GM18868 (cell line): ENCODE data around the gene OGFR.

ENCODE experiments used
- ATAC-seq: cut with Tn5 transposase; IDR thresholded peaks from one replicate; pipeline ENCODE4 v1.9.1; 2021; ENCODE audit warnings: mild to moderate bottlenecking, moderate library complexity; ENCODE audit not compliant: unreplicated experiment

The OGFR gene

GRCh38 chr20:62769346-62770071 lies 35.1 kb upstream of the OGFR start:
- no peak for ATAC-seq

- no peak for ATAC-seq
Measured at GRCh38 chr20:62770111-62770910, 34.3 kb upstream of the OGFR start.

- ATAC-seq = no peak
Measured at GRCh38 chr20:62770916-62771315, 33.7 kb upstream of the OGFR start.

GRCh38 chr20:62771396-62772102 lies 33.1 kb upstream of the OGFR start:
- ATAC-seq = no peak

GRCh38 chr20:62772103-62772611 lies 32.5 kb upstream of the OGFR start:
- ATAC-seq = no peak

GRCh38 chr20:62772619-62772989 lies 32.0 kb upstream of the OGFR start:
- no peak for ATAC-seq

- no peak for ATAC-seq
Measured at GRCh38 chr20:62772990-62773844, 31.4 kb upstream of the OGFR start.

- no peak for ATAC-seq
Measured at GRCh38 chr20:62773845-62774714, 30.6 kb upstream of the OGFR start.

GRCh38 chr20:62774762-62775161 lies 29.9 kb upstream of the OGFR start:
- ATAC-seq = no peak

GRCh38 chr20:62775206-62775605 lies 29.4 kb upstream of the OGFR start:
- ATAC-seq = no peak

- no peak for ATAC-seq
Measured at GRCh38 chr20:62776035-62776691, 28.5 kb upstream of the OGFR start.

GRCh38 chr20:62776692-62777527 lies 27.7 kb upstream of the OGFR start:
- ATAC-seq = no peak

- ATAC-seq = no peak
Measured at GRCh38 chr20:62777528-62777830, 27.2 kb upstream of the OGFR start.

- no peak for ATAC-seq
Measured at GRCh38 chr20:62778058-62778457, 26.6 kb upstream of the OGFR start.

- ATAC-seq = no peak
Measured at GRCh38 chr20:62778601-62779416, 25.8 kb upstream of the OGFR start.

- no peak for ATAC-seq
Measured at GRCh38 chr20:62779417-62779685, 25.3 kb upstream of the OGFR start.

- ATAC-seq = no peak
Measured at GRCh38 chr20:62780204-62780603, 24.4 kb upstream of the OGFR start.

- ATAC-seq = no peak
Measured at GRCh38 chr20:62780696-62781095, 23.9 kb upstream of the OGFR start.
